ENCODE measurements around the gene TVP23C.

DNA sequence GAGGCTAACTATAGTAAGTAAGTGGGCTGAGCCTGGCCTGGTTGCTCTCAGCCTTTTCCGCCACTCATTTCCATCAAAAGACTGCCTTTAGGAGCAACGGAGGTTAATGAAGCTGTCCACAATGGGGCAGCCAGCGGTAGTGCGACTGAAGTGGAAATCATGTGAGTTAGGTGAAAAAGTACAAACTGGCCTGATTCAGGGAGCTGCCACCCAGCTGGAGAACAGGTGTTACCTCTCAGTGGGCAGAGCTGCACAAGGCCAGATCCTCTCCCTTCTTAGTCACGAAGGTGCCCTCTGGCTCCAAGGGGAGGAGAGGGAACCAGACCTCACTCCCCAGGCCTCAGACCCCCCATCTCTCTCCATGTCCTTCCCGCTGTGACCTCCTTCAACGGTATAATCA is 61.5 kb downstream of the TVP23C start:
- TF ChIP-seq CTCF (IDR thresholded peaks at IDR 0.05; ENCODE audit: insufficient read depth, low read length, poor library complexity, severe bottlenecking) (no peak), EZH2phosphoT487 (conservative IDR thresholded peaks at IDR 0.05; ENCODE audit: low read length) (no peak)
